ENCODE data around the gene KRT81.

GRCh38 chr12:52337054-52337453 lies 45.7 kb upstream of the KRT81 start:
- TF ChIP-seq CTCF (IDR thresholded peaks at IDR 0.05) (no peak), POLR2A (IDR thresholded peaks at IDR 0.05) (no peak)
